Measurements from ENCODE around the gene DNAL1.
"Not testable (repeated sequence)": the region's sequence is repeated elsewhere in the genome, so short reads cannot be mapped to it uniquely, and the experiment has no call there.

DNAL1 gene

GRCh38 chr14:73640796-73641365, 3.9 kb upstream of the DNAL1 start:
- no peak for DNase-seq

- no peak for DNase-seq
Measured at GRCh38 chr14:73645248-73645610, 443 bp downstream of the DNAL1 start.

- no peak for DNase-seq
Measured at GRCh38 chr14:73651005-73651404, 6.2 kb downstream of the DNAL1 start.

- DNase-seq = no peak
Measured at GRCh38 chr14:73655851-73656250, 11.1 kb downstream of the DNAL1 start.

GRCh38 chr14:73659202-73659601, 14.4 kb downstream of the DNAL1 start:
- DNase-seq = not testable (repeated sequence)

GRCh38 chr14:73660511-73660910, 15.7 kb downstream of the DNAL1 start:
- DNase-seq = no peak

- DNase-seq = no peak
Measured at GRCh38 chr14:73661872-73662271, 17.1 kb downstream of the DNAL1 start.

GRCh38 chr14:73662487-73662943, 17.7 kb downstream of the DNAL1 start:
- no peak for DNase-seq

- DNase-seq = no peak
Measured at GRCh38 chr14:73663548-73664212, 18.9 kb downstream of the DNAL1 start.

GRCh38 chr14:73665130-73665529, 20.3 kb downstream of the DNAL1 start:
- no peak for DNase-seq

- DNase-seq = no peak
Measured at GRCh38 chr14:73666583-73666982, 21.8 kb downstream of the DNAL1 start.

GRCh38 chr14:73667854-73668253, 23.1 kb downstream of the DNAL1 start:
- no peak for DNase-seq

GRCh38 chr14:73674986-73675385, 30.2 kb downstream of the DNAL1 start:
- DNase-seq = no peak

- no peak for DNase-seq
Measured at GRCh38 chr14:73678698-73679097, 33.9 kb downstream of the DNAL1 start.

GRCh38 chr14:73680821-73681220, 36.0 kb downstream of the DNAL1 start:
- DNase-seq = no peak

- DNase-seq = no peak
Measured at GRCh38 chr14:73684627-73685026, 39.8 kb downstream of the DNAL1 start.

- no peak for DNase-seq
Measured at GRCh38 chr14:73685328-73685727, 40.5 kb downstream of the DNAL1 start.

GRCh38 chr14:73686901-73687300, 42.1 kb downstream of the DNAL1 start:
- DNase-seq = no peak

GRCh38 chr14:73694083-73694482, 49.3 kb downstream of the DNAL1 start:
- DNase-seq = no peak

- no peak for DNase-seq
Measured at GRCh38 chr14:73695082-73695481, 50.3 kb downstream of the DNAL1 start.

GRCh38 chr14:73695997-73696396, 51.2 kb downstream of the DNAL1 start:
- no peak for DNase-seq

GRCh38 chr14:73696466-73697400, 51.9 kb downstream of the DNAL1 start:
- DNase-seq = no peak

GRCh38 chr14:73700325-73700724, 55.5 kb downstream of the DNAL1 start:
- DNase-seq = no peak

GRCh38 chr14:73708076-73708475, 63.3 kb downstream of the DNAL1 start:
- DNase-seq = not testable (repeated sequence)

All from CD4-positive, alpha-beta T cell treated with Interleukin-6 for 4 hours (primary cell).